Daoy (cell line): ENCODE data around the gene DNAAF2. TPM values are rescaled to one million over a fixed set of nuclear protein-coding genes. Genes with fewer than 3 reads are reported as not detected.
"Not testable (repeated sequence)": the region's sequence is repeated elsewhere in the genome, so short reads cannot be mapped to it uniquely, and the experiment has no call there.

ENCODE experiments used
- DNase-seq: peaks from one replicate; pipeline ENCODE4 v3.0.0-alpha.2; 2015; ENCODE audit warnings: low read depth
- total RNA-seq: library from RNA; depleted of rRNA; stranded (reverse); fragments of >200 nt; shearing (Covaris generic); gene quantifications from 2 replicates; pipeline ENCODE4 v1.2.3, GENCODE V29; 2014; rRNA removed

DNAAF2 gene, protein sequence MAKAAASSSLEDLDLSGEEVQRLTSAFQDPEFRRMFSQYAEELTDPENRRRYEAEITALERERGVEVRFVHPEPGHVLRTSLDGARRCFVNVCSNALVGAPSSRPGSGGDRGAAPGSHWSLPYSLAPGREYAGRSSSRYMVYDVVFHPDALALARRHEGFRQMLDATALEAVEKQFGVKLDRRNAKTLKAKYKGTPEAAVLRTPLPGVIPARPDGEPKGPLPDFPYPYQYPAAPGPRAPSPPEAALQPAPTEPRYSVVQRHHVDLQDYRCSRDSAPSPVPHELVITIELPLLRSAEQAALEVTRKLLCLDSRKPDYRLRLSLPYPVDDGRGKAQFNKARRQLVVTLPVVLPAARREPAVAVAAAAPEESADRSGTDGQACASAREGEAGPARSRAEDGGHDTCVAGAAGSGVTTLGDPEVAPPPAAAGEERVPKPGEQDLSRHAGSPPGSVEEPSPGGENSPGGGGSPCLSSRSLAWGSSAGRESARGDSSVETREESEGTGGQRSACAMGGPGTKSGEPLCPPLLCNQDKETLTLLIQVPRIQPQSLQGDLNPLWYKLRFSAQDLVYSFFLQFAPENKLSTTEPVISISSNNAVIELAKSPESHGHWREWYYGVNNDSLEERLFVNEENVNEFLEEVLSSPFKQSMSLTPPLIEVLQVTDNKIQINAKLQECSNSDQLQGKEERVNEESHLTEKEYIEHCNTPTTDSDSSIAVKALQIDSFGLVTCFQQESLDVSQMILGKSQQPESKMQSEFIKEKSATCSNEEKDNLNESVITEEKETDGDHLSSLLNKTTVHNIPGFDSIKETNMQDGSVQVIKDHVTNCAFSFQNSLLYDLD
- 37.4 and 41.1 TPM in 2 replicates for total RNA-seq

DNA sequence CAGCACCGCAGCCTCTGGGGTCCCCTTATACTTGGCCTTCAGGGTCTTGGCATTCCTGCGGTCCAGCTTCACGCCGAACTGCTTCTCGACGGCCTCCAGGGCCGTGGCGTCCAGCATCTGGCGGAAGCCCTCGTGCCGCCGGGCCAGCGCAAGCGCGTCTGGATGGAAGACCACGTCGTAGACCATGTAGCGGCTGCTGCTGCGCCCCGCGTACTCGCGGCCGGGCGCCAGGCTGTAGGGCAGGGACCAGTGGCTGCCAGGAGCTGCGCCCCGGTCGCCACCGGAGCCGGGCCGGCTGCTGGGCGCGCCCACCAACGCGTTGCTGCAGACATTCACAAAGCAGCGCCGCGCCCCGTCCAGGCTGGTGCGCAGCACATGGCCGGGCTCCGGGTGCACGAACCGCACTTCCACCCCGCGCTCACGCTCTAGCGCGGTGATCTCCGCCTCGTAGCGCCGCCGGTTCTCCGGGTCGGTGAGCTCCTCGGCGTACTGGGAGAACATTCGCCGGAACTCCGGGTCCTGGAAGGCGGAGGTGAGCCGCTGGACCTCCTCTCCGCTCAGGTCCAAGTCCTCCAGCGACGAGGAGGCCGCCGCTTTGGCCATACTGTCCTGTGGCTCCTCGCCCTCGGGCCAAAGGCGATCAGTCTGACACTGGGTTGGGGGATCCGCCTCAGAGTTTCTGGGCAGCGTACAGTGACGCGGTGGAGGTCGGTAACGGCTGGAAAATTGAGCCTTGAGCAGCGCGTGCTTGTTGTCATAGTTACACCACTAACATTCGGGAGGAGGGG is at the start of gene DNAAF2:
TSS of gene DNAAF2 (minus strand) at position 698 of the 788 bp plus-strand sequence. CDS start at position 603, 95 bp downstream.
- DNase-seq: peak; percentile 77

DNA sequence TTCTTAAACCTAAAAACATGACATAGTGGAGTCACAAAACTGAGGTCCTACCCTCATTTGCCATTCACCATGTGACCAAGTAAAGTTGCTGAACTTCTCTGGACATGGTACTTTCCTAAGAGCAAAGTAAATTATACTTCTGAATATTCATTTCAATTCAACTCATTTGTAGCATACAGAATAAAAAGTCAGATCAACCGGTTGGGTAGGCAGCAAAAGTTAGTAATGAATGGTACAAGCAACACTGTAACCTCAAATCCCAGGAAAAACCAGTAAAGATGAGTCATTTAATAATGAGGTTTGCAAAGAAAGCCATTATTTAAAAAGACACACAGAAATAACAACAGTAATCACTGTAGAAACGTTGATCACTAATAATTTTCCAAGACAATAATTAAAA is 44.2 kb upstream of the DNAAF2 start:
- no peak for DNase-seq

GRCh38 chr14:49677643-49678042 is 42.6 kb upstream of the DNAAF2 start:
- DNase-seq: no peak

GRCh38 chr14:49673586-49673985 is 38.5 kb upstream of the DNAAF2 start:
- DNase-seq: no peak

DNA sequence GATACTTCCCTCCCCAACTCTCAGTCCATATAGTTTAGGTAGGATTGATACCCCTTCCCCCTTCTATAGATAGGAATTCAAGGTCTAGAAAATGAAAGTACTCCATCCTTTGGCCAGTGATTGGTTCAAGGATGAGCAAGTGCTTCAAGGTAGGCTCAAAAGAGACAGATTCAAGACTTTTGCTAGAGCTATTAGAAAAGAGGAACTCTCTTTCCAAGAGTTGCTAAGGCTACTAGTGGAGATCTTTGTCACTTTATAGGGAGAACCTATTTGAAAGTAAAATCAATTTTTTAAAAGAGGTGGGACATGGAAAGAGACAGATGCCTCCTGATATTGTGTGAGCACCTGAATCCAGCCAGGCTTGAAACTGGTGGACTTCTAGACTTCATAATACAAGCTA is 35.4 kb upstream of the DNAAF2 start:
- DNase-seq: no peak

DNA sequence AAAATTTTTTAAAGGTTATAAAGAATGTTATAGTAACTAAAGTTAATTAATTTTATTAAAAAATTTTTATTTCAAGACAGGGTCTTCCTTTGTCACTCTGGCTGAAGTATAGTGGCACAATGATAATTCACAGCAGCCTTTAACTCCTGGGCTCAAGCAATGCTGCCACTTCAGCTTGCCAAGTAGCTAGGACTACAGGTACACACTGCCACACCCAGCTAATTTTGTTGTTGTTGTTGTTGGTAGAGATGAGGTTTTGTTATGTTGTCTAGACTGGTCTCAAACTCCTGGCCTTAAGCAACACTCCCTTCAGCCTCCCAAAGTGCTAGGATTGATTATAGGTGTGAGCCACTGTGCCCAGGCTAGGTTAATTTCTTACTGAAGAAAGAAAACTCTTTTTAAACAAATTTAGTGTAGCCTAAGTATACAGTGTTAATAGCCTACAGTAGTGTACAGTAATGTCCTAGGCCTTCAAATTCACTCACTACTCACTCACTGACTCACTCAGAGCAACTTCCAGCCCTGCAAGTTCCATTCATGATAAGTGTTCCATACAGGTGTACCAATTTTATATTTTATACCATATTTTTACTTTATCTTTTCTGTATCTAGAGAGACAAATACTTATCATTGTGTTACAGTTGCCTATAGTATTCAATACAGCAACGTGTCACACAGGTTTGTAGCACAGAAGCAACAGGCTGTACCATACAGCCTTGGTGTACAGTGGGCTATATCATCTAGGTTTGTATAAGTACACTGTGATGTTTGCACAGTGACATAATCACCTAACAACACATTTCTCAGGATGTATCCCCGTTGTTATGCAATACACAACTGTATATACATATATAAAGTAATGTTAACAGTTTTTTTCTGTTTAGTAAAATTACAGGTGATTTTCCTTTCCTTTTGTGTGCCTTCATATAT is 24.7 kb upstream of the DNAAF2 start:
- no peak for DNase-seq

DNA sequence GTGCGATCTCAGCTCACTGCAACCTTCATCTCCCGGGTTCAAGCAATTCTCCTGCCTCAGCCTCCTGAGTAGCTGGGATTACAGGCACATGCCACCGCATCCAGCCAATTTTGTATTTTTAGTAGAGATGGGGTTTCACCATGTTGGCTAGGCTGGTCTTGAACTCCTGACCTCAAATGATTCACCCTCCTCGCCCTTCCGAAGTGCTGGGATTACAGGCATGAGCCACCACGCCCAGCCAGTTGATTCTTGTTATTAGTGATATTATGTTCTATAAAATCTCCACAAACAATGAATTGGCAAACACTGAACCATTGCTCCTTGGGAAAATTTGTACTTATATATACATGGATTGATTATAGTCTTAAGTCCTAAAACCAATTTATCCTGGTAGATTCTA is 22.5 kb upstream of the DNAAF2 start:
- DNase-seq: not testable (repeated sequence)

GRCh38 chr14:49654511-49654910 is 19.5 kb upstream of the DNAAF2 start:
- no peak for DNase-seq

- DNase-seq: no peak
Measured at GRCh38 chr14:49653508-49653907, 18.5 kb upstream of the DNAAF2 start.

DNA sequence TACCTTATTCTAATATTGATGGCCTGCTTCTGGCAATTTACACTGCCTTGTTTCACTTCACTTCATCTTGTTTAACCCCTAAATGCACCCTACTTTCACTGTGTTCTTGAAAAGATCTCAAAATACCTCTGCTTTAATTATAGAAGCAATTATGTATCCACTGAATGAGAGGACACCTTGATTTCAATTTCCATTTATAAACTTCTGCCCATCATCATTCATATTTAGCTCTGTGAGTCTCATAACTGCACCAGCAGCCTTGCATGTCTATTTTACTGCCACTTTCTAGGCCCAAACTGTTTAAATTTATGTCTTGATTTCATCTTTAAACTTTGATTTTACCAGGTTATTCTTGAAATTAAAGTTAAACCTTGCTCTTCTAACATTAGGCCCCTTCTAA is 7.1 kb upstream of the DNAAF2 start:
- no peak for DNase-seq

DNA sequence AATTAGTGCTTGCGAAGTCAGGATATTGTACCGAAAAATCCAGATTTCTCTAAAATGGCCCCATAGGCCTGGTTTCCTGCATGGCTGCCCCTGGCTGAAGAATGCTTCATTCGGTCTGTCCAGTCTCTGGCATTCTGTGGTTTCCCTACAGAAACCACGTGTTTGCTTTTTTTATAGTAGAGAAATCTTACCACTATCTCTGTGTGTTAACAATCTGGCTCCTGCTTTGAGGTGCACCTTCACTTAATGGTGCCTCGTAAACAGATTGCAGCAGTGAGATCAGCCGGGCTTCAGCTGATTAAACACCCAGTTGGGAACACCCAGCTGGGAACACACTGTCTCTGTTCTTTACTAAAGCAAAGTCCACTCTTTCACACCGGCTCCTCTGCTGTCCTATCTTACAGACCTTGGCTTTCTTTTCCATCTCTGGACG is 6.7 kb upstream of the DNAAF2 start:
- DNase-seq: no peak

DNA sequence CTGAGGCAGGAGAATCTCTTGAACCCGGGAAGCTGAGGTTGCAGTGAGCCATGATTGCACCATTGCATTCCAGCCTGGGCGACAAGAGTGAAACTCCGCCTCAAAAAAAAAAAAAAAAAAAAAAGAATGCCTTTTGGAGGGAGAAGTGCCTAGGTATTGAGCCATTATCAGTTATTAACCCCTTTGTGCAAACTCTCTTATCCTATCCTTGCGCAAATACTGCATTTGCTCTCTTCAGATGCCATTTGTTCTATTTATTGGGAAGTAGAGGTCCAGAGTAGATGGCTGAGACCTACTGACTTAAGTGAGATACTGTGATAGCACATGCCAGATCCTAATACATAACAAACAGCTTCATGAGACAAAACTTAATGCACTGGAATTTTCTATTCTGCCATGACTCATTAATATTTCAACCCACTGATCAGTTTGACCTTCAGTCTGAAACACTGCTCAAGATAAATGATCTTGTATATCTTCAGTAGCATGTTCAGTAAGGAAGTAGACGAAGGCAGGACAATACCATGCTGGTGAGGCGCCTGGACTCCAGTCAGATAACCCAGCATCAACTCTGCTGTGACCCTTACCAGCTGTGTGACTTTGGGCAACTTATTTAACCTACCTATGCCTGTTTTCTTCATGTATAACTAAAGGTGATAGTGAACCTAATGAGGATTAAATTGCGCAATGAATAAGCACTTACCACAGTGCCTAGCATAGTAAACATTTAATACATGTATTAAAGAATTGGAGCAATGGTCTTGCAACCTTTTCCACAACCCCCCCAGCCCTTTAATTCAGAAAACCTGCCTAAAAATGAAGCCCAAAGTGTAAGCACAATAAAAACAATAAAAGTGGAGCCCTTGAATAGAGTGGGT is 5.7 kb upstream of the DNAAF2 start:
- no peak for DNase-seq

DNA sequence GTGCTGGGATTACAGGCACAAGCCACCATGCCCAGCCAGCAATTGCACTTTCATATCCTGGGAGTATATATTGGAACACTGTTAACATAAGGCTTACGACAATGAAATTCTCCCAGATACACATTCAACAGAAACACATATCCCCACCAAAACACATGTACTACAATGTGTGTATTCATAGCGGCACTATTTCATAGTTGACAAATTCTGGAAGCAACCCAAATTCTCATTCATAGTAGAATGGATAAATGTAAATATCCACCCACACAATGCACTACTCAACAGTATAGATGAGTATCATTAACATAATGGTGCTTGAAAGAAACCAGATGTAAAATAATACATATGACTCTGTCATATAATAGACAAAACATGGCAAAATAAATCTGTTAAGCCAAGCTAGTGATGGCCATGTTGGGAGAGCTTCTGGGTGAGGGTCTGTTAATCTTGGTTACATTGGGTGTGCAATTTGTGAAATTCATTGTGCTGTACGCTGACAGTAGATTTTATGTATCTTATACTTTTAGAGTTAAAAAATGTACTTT is 2.6 kb upstream of the DNAAF2 start:
- DNase-seq: no peak

GRCh38 chr14:49636866-49637265 is 1.8 kb upstream of the DNAAF2 start:
- no peak for DNase-seq

DNA sequence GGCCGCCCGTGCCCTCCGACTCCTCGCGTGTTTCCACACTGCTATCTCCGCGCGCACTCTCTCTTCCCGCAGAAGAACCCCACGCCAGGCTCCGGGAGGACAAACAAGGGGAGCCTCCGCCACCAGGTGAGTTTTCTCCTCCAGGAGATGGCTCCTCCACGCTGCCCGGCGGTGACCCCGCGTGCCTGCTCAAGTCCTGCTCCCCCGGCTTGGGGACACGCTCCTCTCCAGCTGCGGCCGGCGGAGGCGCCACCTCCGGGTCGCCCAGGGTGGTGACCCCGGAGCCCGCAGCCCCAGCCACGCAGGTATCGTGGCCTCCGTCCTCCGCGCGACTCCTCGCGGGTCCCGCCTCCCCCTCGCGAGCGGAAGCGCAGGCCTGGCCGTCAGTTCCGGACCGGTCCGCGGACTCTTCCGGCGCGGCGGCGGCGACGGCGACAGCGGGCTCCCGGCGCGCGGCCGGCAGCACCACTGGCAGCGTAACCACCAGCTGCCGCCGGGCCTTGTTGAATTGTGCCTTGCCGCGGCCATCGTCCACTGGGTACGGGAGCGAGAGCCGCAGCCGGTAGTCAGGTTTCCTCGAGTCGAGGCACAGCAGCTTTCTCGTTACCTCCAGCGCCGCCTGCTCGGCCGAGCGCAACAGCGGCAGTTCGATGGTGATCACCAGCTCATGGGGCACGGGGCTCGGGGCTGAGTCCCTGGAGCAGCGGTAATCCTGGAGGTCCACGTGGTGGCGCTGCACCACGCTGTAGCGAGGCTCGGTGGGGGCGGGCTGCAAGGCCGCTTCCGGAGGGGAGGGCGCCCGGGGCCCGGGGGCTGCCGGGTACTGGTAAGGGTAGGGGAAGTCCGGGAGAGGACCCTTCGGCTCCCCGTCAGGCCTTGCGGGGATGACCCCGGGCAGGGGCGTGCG is 1.2 kb downstream of the DNAAF2 start:
- DNase-seq: peak; percentile 99

GRCh38 chr14:49623941-49624839 is 10.9 kb downstream of the DNAAF2 start:
- DNase-seq: no peak

DNA sequence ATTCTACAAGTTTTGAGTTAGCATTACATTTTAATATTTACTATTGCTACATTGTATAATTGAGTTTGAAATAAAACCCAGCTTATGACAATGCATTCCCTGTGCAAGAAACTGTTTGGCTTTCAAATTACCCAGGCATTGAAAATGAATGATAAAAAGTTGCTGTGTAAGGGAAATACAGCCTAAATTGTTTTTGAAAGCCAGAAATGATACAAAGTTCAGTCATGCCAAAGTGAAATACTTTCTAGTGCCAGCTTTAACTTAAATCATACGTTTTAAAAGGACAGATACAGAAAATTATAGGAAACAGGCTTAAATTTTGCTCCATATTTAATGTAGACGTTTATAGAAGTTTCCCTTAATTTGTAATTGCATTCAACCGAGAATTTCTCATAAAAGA is 11.7 kb downstream of the DNAAF2 start:
- no peak for DNase-seq
